ENCODE results near the gene ELMO1. TPM values are rescaled to one million over a fixed set of nuclear protein-coding genes. Genes with fewer than 3 reads are reported as not detected.

Gene ELMO1
- total RNA-seq, 1 donor from 2014 or later: 132 TPM

DNA sequence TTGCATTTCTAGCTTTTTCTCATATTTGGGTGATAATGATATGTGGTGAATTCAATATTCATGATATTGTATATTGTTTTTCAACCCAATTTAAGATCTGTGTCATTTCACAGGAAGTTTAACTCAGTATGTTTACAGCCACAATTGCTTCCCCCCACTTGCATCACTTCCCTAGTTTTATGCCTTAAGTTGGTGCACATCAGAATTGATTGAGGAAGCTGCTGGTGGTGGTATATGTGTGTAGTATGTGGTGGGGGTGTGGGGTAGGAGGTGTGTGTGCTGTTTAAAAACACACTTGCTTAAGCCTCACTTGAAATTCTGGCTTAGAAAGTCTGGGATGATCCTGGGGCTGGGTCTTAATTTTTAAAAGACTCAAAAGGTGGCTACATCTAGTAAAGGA is 479.3 kb downstream of the ELMO1 start:
- Mint-ChIP-seq H3K27me3 (no peaks in the 10 kb centered on the region), H3K27ac (no peak overlapping the region), H3K4me1 (peaks cover 25% of the 10 kb centered on the region), H3K9me3 (no peaks in the 10 kb centered on the region), H3K36me3 (ENCODE audit: low read depth) (peaks cover 17% of the 10 kb centered on the region), H3K4me3 (no peak overlapping the region)
- intact Hi-C loops (cut with micrococcal nuclease): no loop called here
- POLR2A ChIA-PET: no interaction called here
- CTCF ChIA-PET: no interaction called here
- DNase-seq: no peak
- no peak for ATAC-seq (ENCODE audit: low read depth)
- TF ChIP-seq, protein P1, sequence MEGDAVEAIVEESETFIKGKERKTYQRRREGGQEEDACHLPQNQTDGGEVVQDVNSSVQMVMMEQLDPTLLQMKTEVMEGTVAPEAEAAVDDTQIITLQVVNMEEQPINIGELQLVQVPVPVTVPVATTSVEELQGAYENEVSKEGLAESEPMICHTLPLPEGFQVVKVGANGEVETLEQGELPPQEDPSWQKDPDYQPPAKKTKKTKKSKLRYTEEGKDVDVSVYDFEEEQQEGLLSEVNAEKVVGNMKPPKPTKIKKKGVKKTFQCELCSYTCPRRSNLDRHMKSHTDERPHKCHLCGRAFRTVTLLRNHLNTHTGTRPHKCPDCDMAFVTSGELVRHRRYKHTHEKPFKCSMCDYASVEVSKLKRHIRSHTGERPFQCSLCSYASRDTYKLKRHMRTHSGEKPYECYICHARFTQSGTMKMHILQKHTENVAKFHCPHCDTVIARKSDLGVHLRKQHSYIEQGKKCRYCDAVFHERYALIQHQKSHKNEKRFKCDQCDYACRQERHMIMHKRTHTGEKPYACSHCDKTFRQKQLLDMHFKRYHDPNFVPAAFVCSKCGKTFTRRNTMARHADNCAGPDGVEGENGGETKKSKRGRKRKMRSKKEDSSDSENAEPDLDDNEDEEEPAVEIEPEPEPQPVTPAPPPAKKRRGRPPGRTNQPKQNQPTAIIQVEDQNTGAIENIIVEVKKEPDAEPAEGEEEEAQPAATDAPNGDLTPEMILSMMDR (IDR thresholded peaks at IDR 0.05): no peak

- no peak overlapping the region for H3K4me3 Mint-ChIP-seq
- intact Hi-C loops (cut with micrococcal nuclease): no loop called here
- no peak for ATAC-seq (ENCODE audit: low read depth)
- DNase-seq: no peak
- TF ChIP-seq, protein P1 (IDR thresholded peaks at IDR 0.05): no peak
- ChIA-PET POLR2A (no interaction called here), CTCF (interaction anchor here (0.6 to 1.9 kb wide), 7 partner anchors 12 to 480 kb away, joined by 3 to 8 read pairs (median 3); no protein-coding TSS in a partner anchor)
- peaks cover 25% of the 10 kb centered on the region for H3K4me1 Mint-ChIP-seq
- H3K27ac Mint-ChIP-seq: no peak overlapping the region
- H3K36me3 Mint-ChIP-seq (ENCODE audit: low read depth): peaks cover 18% of the 10 kb centered on the region
- H3K9me3 Mint-ChIP-seq: no peaks in the 10 kb centered on the region
- no peaks in the 10 kb centered on the region for H3K27me3 Mint-ChIP-seq
Measured at GRCh38 chr7:36967387-36967786, 481.3 kb downstream of the ELMO1 start.

DNA sequence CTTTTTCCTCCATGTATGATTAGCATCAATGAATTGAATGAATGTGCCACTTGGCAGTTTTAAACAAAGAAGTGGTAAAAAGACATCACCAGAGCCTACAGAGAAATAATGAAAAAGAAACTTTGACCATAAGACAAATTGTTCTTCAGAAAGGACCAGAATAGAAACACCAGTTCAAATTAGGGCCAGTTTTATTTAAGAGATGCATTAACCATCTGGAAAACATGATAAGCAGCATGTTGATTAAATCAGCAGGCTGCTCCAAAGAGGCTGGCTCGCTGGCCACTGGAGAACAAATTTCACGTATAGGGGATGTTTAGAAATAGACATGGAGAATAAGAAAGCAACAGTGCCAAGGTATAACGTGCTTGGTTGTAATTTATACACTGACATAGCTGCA is 482.0 kb downstream of the ELMO1 start:
- DNase-seq (no peak), ATAC-seq (ENCODE audit: low read depth) (no peak)
- Mint-ChIP-seq H3K9me3 (no peaks in the 10 kb centered on the region), H3K4me1 (peaks cover 25% of the 10 kb centered on the region), H3K27ac (no peak overlapping the region), H3K4me3 (no peak overlapping the region), H3K27me3 (no peaks in the 10 kb centered on the region), H3K36me3 (ENCODE audit: low read depth) (peaks cover 17% of the 10 kb centered on the region)
- intact Hi-C loops (cut with micrococcal nuclease): no loop called here
- TF ChIP-seq, protein P1 (IDR thresholded peaks at IDR 0.05): no peak
- ChIA-PET POLR2A (no interaction called here), CTCF (interaction anchor here (1.0 to 1.5 kb wide), 4 partner anchors 12 to 479 kb away, joined by 3 to 8 read pairs (median 3); no protein-coding TSS in a partner anchor)

DNA sequence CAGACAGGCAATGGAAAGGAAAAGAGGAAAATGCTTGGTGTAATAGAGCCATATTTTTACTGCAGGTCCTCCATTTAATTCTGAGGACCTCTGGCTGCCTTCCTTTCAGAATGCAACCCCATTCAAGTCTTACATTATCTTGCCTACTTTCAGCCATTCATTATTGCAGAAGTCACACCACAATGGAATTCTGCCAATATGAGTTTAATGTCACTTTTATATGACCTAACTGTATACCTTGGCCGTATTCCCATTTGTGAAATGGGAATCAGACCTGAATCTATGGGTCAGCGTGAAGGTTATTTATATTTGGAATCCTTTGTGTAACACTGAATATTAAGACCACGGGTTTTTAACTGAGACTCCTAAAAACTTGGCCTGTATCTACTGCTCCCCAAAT is 482.6 kb downstream of the ELMO1 start:
- Mint-ChIP-seq H3K36me3 (ENCODE audit: low read depth) (peaks cover 13% of the 10 kb centered on the region), H3K27me3 (no peaks in the 10 kb centered on the region), H3K4me3 (no peak overlapping the region), H3K9me3 (no peaks in the 10 kb centered on the region), H3K4me1 (peaks cover 20% of the 10 kb centered on the region), H3K27ac (no peak overlapping the region)
- ChIA-PET POLR2A (no interaction called here), CTCF (no interaction called here)
- TF ChIP-seq, protein P1 (IDR thresholded peaks at IDR 0.05): no peak
- ATAC-seq (ENCODE audit: low read depth): no peak
- intact Hi-C loops (cut with micrococcal nuclease): no loop called here
- no peak for DNase-seq

- Mint-ChIP-seq H3K4me1 (peaks cover 20% of the 10 kb centered on the region), H3K27me3 (no peaks in the 10 kb centered on the region), H3K27ac (no peak overlapping the region), H3K36me3 (ENCODE audit: low read depth) (peaks cover 12% of the 10 kb centered on the region), H3K4me3 (no peak overlapping the region), H3K9me3 (no peaks in the 10 kb centered on the region)
- intact Hi-C loops (cut with micrococcal nuclease): no loop called here
- ATAC-seq (ENCODE audit: low read depth) (no peak), DNase-seq (no peak)
- TF ChIP-seq, protein P1 (IDR thresholded peaks at IDR 0.05): no peak
- POLR2A ChIA-PET: no interaction called here
- CTCF ChIA-PET: no interaction called here
Measured at GRCh38 chr7:36965625-36966024, 483.0 kb downstream of the ELMO1 start.

Data from activated B cell treated with CpG ODN at 0.5 μM for 24 hours (primary cell).